Transverse colon (tissue), 4 donors: Measurements from ENCODE around the gene ARHGAP10. TPM values are rescaled to one million over a fixed set of nuclear protein-coding genes. Genes with fewer than 3 reads are reported as not detected.

Source experiments
- DNase-seq: peaks from one replicate; pipeline ENCODE4 v3.0.0-alpha.2; 2019
- H3K27ac ChIP-seq, 4 donors: fragments of 200-600 bp; sonication (generic); 2 replicates each; pipeline ENCODE4 v1.5.1; 2016 to 2018; ENCODE audit warnings: inconsistent platforms in 4 of 4
- H3K27me3 ChIP-seq: fragments of 200-600 bp; sonication (generic); 2 replicates; pipeline ENCODE4 v1.5.1; 2017; ENCODE audit warnings: inconsistent platforms
- H3K36me3 ChIP-seq, 4 donors: fragments of 200-600 bp; sonication (generic); 2 replicates each; pipeline ENCODE4 v1.5.1; 2017 to 2019; ENCODE audit warnings: inconsistent platforms in 4 of 4
- H3K4me1 ChIP-seq, 4 donors: fragments of 200-600 bp; sonication (generic); 2 replicates each; pipeline ENCODE4 v1.5.1; 2017 to 2020; ENCODE audit warnings: inconsistent platforms in 4 of 4
- H3K4me3 ChIP-seq, 4 donors: fragments of 200-600 bp; sonication (generic); 1 replicate in 1 of 4; 2 replicates in 3 of 4; pipeline versions ENCODE4 v1.5.1 to v1.6.1; 2017 to 2019; ENCODE audit warnings: inconsistent platforms in 4 of 4
- H3K9me3 ChIP-seq, 2 donors: fragments of 200-600 bp; sonication (generic); 2 replicates each; pipeline ENCODE4 v1.5.1; 2017 to 2019; ENCODE audit warnings: inconsistent platforms in 2 of 2
- EP300 ChIP-seq: sonication (generic); formaldehyde crosslinking; IDR thresholded peaks from one replicate; pipeline ENCODE4 v1.6.1; 2017; ENCODE audit warnings: antibody characterized with exemption, low read depth
- POLR2A ChIP-seq: fragments of 450-650 bp; IDR thresholded peaks from one replicate; pipeline ENCODE4 v1.6.1; 2016; ENCODE audit warnings: antibody characterized with exemption, mild to moderate bottlenecking, moderate library complexity
- POLR2AphosphoS5 ChIP-seq, 3 donors: sonication (generic); formaldehyde crosslinking; IDR thresholded peaks; one replicate each; pipeline ENCODE4 v1.6.1; 2016; ENCODE audit warnings: antibody characterized with exemption in 3 of 3
- WGBS, 2 donors: methylation state at CpG; one replicate each; pipeline ENCODE4 v1.1.5; 2018; ENCODE audit warnings: low coverage in 1 of 2; 5-methylcytosine and 5-hydroxymethylcytosine counted together
- in situ Hi-C, 4 donors: fragments of 200-750 bp; cut with MboI; loops; one replicate each; pipeline versions ENCODE4 v1.15.0 to v1.15.1; 2017; ENCODE audit warnings: low sequenced_read_pairs in 3 of 4, low pct_ligation_motif_present in 1 of 4, low pct_unique_long_range_greater_than_20kb in 1 of 4
- intact Hi-C: fragments of 100-400 bp; cut with DNase I; formaldehyde crosslinking; loops from one replicate; pipeline ENCODE4 v1.15.1; 2023; ENCODE audit warnings: low total_unique reads
- total RNA-seq, 4 donors: library from RNA; depleted of rRNA; stranded (reverse); fragments of >200 nt; gene quantifications; one replicate each; pipeline ENCODE4 v1.1.0, GENCODE V29; 2016
- TF ChIP-seq, protein P1 (sequence below), 5 experiments: fragments of 200-600 bp in 3 of 5; fragments of 450-650 bp in 2 of 5; sonication (generic) in 3 of 5; IDR thresholded peaks; 1 replicate in 2 of 5; 2 replicates in 3 of 5; pipeline ENCODE4 v1.5.1; 2016 to 2017; ENCODE audit warnings: antibody characterized with exemption in 5 of 5, inconsistent platforms in 3 of 5, mild to moderate bottlenecking in 2 of 5, moderate library complexity in 1 of 5

The ARHGAP10 gene
- total RNA-seq, 4 donors from 2014 or later, result 14.7 to 27.3 (median 22.9) TPM

DNA sequence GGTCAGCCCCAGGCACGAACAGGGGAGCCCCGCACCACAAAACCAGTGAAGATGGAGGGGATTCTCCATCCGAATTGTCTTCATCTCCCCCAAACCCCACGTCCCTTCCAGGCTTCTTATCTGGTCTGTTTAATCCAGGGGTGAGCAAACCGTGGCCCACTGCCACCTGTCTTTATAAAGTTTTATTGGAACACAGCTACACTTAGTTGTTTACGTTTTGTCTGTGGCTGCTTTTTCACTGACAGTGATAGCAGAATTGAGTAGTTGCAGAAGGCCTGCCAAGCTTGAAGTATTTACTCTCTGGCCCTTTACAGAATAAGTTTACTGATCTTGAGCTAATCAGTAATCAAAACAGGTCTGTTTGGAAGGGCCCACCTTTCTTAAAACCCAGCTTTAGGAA, 324.0 kb downstream of the ARHGAP10 start:
- no peaks in the 10 kb centered on the region for H3K9me3 ChIP-seq
- intact Hi-C loops, result no loop called here
- no peak overlapping the region for H3K27ac ChIP-seq
- no peaks in the 10 kb centered on the region for H3K36me3 ChIP-seq
- TF ChIP-seq EP300 (no peak), POLR2A (no peak), POLR2AphosphoS5 (IDR thresholded peaks at IDR 0.05) (no peak)
- TF ChIP-seq, protein P1, sequence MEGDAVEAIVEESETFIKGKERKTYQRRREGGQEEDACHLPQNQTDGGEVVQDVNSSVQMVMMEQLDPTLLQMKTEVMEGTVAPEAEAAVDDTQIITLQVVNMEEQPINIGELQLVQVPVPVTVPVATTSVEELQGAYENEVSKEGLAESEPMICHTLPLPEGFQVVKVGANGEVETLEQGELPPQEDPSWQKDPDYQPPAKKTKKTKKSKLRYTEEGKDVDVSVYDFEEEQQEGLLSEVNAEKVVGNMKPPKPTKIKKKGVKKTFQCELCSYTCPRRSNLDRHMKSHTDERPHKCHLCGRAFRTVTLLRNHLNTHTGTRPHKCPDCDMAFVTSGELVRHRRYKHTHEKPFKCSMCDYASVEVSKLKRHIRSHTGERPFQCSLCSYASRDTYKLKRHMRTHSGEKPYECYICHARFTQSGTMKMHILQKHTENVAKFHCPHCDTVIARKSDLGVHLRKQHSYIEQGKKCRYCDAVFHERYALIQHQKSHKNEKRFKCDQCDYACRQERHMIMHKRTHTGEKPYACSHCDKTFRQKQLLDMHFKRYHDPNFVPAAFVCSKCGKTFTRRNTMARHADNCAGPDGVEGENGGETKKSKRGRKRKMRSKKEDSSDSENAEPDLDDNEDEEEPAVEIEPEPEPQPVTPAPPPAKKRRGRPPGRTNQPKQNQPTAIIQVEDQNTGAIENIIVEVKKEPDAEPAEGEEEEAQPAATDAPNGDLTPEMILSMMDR (IDR thresholded peaks at IDR 0.05), result no peak
- in situ Hi-C loops, result no loop called here
- no peak for DNase-seq
- no peaks in the 10 kb centered on the region for H3K27me3 ChIP-seq
- no peak overlapping the region for H3K4me3 ChIP-seq
- WGBS, 2 donors, result 69 to 77% methylated on average over 4 to 6 of the region's 6 CpGs
- peaks cover 4 to 32% (median 8%) of the 10 kb centered on the region in 4 donors for H3K4me1 ChIP-seq

DNA sequence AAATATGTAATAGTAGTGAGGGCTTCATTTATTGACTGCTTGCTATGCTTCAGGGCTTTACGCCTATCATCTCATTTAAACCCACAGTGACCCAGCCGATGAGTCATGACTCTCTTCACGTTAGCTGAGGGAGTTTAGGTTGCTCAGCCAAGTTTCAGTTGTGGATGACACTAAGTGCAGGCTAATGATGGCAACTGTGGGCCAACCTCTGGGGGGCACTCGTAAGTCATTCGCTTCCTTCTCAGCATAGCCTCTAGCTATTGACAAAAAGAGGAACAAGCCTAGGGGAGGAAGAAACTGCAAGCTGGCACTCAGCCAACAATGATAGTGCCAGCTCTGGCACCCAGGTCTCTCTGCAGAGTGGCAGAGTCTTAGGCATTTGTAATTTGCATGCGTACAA, 325.0 kb downstream of the ARHGAP10 start:
- in situ Hi-C loops, result no loop called here
- 62 to 63% methylated on average over 4 to 6 of the region's 6 CpGs for WGBS, 2 donors
- TF ChIP-seq POLR2A, result no peak
- TF ChIP-seq, protein P1 (IDR thresholded peaks at IDR 0.05), result no peak
- TF ChIP-seq POLR2AphosphoS5 (IDR thresholded peaks at IDR 0.05), result no peak
- no peak for TF ChIP-seq EP300
- Histone ChIP-seq H3K4me3 (no peak overlapping the region), H3K9me3 (no peaks in the 10 kb centered on the region), H3K36me3 (no peaks in the 10 kb centered on the region), H3K27me3 (no peaks in the 10 kb centered on the region), H3K27ac (no peak overlapping the region), H3K4me1 (peaks cover 4 to 42% (median 8%) of the 10 kb centered on the region in 4 donors)
- intact Hi-C loops, result no loop called here
- DNase-seq, result peak; percentile 62

DNA sequence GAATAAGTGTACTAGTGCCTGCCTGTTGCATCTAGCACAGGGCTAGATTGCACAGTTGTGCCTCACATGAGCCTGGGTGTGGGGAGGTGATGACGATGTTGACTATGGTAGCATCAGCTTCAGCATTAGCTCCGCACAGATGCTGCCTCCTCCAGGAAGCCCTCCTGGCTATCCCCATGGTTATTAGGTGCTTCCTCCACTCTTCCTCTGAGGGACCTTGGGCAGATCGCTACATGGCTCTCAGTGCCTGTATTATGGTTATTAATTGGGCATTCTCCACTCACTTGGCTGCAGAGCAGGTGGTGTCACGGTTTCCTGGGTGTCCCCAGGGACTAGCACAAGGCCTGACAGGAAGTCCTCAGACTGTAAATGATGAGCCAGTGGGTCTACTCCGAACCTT, 325.6 kb downstream of the ARHGAP10 start:
- H3K36me3 ChIP-seq, result no peaks in the 10 kb centered on the region
- no peak for DNase-seq
- H3K27ac ChIP-seq, result no peak overlapping the region
- in situ Hi-C loops (no loop called here), intact Hi-C loops (no loop called here)
- H3K4me3 ChIP-seq, result no peak overlapping the region
- TF ChIP-seq EP300 (no peak), POLR2A (no peak), POLR2AphosphoS5 (IDR thresholded peaks at IDR 0.05) (no peak)
- TF ChIP-seq, protein P1 (IDR thresholded peaks at IDR 0.05), result no peak
- H3K4me1 ChIP-seq, result peaks cover 4 to 42% (median 8%) of the 10 kb centered on the region in 4 donors
- H3K27me3 ChIP-seq, result no peaks in the 10 kb centered on the region
- H3K9me3 ChIP-seq, result no peaks in the 10 kb centered on the region
- 82% methylated on average over 5 of the region's 5 CpGs; no CpG with 5 or more reads in 1 of the 2 donors for WGBS, 2 donors

DNA sequence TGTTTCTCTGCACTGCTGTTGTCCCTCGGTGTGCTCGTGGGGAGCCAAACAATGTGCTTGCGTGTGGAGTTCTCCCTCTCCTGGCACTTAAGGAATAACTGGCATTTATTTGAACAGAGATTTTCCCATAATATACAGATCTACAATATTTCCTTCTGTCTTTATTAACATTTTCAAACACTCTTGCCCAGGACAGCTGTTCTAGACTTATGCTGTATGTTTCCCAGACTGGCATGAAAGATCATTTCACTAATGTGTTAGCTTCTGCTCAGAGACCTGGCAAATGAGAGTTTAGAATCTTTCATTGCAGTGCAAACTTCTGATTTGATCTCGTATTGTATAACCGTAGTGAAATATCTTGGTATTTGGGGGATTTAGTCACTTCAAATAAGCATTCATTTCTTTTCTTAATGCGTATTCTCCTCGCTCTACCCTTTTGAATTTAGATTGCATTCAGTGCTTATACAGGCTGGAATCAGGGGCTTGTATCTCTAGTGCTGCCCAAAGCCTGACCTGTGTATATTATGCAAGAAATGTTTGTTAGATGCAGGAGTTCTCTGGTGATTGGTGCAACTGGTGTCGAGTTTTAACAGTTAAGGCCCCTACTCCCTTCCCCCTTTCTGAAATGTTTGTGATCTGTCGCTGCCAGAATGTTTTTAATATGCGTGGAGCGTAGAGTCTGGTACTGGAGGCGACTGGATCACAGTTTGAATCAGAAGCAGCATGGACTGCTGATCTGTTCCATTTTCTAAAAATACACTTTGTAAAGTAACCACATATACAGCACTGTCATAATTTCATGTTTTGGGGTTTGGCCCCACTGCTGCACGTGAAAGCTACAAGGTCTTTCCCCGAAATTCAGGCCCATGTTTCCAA, 326.3 kb downstream of the ARHGAP10 start:
- Histone ChIP-seq H3K4me1 (peaks cover 4 to 42% (median 8%) of the 10 kb centered on the region in 4 donors), H3K27ac (no peak overlapping the region), H3K36me3 (no peaks in the 10 kb centered on the region), H3K9me3 (no peaks in the 10 kb centered on the region), H3K27me3 (no peaks in the 10 kb centered on the region), H3K4me3 (no peak overlapping the region)
- no peak for TF ChIP-seq POLR2AphosphoS5 (IDR thresholded peaks at IDR 0.05)
- TF ChIP-seq POLR2A, result no peak
- TF ChIP-seq, protein P1 (IDR thresholded peaks at IDR 0.05), result no peak
- no peak for TF ChIP-seq EP300
- no peak for DNase-seq
- in situ Hi-C loops, result no loop called here
- intact Hi-C loops, result no loop called here
- WGBS, 2 donors, result 88 to 90% methylated on average over 13 to 14 of the region's 14 CpGs
